HPDE6-E6E7 (cell line): ENCODE data around the gene SAC3D1.

ENCODE experiments used
- DNase-seq: peaks from one replicate; pipeline ENCODE4 v3.0.0; 2011; ENCODE audit warnings: missing footprints; ENCODE audit errors: extremely low spot score

SAC3D1 gene

GRCh38 chr11:65059959-65060824, 19.2 kb downstream of the SAC3D1 start:
- DNase-seq: no peak

GRCh38 chr11:65060913-65061408, 20.0 kb downstream of the SAC3D1 start:
- no peak for DNase-seq

DNA sequence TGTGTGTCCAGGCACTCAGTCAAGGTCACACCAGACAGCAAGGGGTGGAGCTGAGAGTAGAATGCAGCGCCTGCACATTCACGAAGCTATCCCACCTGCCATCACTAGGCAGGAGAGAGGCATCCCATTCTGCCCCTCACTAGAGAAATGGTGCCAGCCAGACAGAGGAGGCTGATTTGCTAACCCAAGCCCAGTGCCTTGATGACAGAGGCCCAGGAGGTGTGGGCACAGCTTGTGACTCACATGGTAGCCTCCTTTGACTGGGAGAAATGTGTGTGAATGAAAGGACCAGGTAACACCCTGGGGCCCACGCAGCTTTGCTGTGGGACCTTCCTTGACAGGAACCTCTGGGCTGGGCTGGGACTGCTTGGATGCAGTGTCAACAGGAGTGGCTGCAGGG, 22.5 kb downstream of the SAC3D1 start:
- DNase-seq: peak; percentile 15

DNA sequence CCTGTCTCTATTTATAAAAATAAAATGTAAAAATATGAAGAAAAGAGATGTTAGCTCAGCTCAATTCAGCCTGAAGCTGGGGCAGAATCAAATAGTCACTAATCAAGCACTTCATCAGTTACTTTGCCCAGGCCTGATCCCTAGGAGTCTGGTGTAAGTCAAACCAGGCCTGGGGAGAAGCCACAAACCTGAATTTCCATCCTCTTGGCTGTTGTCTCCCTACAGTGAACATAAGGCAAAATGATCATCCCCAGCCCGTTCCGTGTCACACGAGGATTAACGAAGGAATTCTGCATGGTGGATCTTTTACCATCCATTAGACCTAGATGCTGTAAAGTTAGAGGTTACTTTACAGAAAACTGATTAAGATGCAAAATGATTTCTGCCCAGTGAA, 23.8 kb downstream of the SAC3D1 start:
- DNase-seq: no peak

DNA sequence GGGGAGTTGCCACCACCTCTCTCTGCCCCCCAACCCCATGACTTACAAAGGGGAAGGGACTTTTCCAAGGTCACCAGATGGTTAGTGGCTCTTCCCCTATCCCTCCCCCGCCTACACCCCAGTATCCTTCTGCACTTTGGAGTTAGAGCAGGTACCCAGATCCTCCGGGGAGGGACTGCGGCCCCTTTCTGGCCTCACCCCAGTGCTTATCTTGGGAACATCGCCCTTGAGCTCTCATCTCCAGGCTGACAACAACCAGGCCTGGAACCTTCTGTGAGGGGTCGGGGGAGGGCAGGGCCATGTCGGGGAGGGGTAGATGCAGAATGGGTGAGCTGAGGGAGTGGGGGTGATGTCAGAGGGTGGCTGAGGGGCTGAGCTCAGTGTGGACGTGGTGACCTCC, 24.8 kb downstream of the SAC3D1 start:
- DNase-seq: no peak

GRCh38 chr11:65066315-65066714, 25.3 kb downstream of the SAC3D1 start:
- no peak for DNase-seq

DNA sequence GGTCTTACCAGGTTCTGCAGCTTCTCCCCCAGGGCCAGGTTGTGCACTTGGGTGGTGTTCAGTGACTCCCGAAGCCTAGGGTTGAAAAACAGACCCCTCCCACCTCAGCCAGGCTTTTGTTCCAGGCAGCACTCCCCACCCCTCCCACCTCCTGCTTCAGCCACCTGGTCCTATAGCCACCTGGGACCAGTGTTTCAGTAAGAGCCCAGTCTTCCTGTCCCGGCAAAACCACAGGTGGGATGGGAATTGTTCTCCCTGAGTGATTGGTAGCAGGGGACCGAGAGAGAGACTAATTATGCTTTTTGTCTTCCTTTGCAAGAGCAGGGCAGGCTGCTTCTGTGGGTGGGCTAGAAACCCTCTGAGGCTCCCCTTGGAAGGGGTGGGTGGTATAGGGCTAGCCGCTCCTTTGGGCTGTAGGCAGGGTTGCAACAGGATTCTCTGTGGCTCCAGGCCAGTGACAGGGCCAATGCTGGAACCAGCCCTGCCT, 25.8 kb downstream of the SAC3D1 start:
- no peak for DNase-seq

DNA sequence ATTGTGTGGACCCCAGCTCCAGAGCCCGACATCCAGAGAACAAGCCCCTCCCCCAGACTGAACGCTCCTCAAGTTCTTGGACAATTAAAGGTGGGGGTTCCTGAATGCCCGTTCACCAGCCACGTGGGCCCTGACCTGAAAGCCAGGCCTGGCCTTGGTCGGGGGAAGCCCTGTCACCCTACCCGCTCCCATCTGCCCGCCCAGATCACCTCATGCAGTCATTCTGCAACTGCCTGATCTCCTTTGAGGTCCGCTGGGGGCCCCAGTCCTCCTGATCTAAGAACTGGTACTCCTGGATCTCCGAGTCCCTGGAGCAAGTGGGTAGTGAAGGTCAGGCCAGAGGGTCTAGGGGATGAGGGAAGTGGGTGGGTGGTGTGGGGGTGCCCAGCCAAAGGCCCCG, 26.4 kb downstream of the SAC3D1 start:
- DNase-seq: no peak

GRCh38 chr11:65069217-65069616, 28.2 kb downstream of the SAC3D1 start:
- no peak for DNase-seq

DNA sequence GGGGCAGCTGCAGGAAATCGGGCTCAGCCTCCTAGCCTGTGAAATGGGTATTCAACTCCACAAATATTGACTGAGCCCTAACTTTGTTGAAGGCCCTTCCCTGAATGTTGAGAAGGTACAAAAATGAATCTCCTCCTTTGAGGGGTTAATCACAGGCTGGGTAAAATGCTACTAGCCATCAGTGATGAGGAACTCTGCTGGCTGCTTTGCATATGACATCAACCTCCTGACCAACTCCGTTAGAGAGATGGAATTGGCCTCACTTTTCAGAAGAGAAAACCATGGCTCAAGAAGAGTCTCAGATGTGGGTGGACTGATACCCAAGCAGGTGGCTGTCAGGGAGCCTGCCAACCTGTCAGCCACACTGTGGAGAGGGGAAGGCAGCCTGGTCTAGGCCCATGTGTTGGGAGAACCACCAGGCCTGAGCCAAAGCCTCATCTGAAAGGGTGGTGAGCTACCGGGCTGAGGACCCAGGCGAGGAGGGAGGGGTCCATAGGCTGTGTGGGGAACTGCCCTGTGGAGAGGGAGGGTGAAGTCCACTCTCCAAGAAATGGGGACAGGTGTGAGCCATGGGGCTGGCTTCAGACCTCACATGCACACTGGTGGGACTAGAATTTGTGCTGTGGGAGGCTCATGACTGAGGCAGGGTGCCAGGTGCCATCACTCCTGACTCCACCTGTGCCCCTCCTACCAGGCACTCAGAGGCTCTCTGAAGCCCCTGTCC, 31.1 kb downstream of the SAC3D1 start:
- no peak for DNase-seq

DNA sequence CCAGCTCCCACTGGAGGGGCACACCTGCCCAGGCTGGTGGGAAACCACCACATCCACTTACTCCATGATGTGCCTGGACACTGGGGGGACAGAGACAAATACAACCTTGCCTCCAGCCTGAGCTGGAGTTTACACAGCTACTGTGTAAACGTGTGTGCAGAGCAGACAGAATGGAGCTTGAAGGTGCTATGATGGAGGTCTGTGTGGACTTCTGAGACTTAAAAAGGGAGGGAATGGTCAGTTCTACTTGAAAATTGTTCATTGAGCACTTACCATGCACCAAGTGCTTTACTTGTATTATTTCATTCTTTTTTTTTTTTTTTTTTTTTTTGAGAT, 31.6 kb downstream of the SAC3D1 start:
- no peak for DNase-seq

- no peak for DNase-seq
These were observed 36.4 kb downstream of the SAC3D1 start for GRCh38 chr11:65077451-65077850.

- no peak for DNase-seq
These were observed 37.1 kb downstream of the SAC3D1 start for GRCh38 chr11:65078151-65078550.

- no peak for DNase-seq
These were observed 37.9 kb downstream of the SAC3D1 start for GRCh38 chr11:65078786-65079342.

GRCh38 chr11:65083134-65083833, 42.3 kb downstream of the SAC3D1 start:
- no peak for DNase-seq

DNA sequence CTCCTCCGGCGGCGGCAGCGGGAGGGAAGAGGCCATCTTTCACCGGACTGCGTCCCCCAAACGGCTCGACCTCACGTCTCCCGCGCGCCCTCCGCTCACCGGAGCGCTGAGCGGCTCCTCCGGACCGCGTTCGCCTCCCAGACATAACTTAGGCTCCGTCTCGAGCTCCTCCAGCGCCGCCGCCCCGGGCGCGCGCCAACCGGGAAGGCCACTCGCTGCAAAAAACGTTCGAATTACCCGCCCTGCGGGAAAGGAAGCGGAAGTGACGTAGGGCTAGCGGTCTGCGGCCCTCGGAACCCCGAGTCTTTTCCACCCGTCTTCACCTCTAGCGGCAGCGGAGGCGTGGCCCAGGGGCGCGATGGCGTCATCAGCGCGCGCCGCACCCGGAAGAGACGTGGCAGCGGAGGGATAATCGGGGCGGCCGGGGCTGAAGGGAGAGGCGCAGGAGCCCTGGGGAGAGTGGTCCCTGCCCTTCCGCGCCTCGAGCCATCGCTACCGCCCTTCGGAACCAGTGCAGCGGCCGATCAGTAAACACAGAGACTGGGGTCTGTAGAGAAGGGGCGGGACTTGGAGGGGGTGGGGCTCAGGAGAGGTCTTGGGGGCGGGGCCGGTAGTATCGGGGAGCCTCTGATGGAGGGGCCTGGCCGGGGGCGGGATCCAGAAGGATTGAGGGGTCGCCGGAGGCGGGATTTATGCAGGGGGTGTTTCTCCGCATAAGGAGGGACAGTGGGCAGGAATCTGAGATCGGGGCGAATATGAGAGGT, 43.0 kb downstream of the SAC3D1 start, which contains the start of the genes CDCA5 and ZFPL1:
TSS of gene CDCA5 (minus strand) at position 207 of the 764 bp plus-strand sequence. CDS start at position 145, 62 bp downstream.
TSS of gene ZFPL1 (plus strand) at position 389 of the 764 bp plus-strand sequence. CDS start 477 bp downstream, outside the sequence.
- peak; percentile 98 for DNase-seq

DNA sequence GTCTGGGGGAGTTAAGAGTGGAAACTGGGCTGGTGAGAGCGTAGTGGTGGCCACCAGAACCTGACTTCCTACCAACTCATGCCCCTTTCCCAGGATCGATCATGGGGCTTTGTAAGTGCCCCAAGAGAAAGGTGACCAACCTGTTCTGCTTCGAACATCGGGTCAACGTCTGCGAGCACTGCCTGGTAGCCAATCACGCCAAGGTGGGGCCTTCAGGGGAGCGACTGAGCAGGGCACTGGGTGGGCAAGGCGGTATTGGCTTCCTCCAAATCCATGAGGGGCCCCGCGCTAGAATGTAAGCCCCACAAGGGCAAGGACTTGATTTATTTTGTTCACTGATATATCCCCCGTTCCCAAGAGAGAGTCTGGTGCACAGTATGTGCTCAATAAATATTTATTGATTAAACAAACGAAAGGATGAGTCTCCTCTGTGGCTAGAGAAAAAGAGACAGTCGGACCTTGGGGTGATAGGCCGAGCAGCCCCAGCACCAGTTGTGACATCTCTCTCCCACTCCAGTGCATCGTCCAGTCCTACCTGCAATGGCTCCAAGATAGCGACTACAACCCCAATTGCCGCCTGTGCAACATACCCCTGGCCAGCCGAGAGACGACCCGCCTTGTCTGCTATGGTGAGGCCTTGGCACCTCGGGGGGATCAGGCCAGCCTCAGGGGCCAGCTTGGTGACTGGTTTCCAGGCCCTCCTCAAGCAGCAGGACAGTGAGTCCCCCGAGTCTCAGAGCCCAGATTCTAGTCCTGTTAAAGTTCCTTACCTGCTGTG, 43.8 kb downstream of the SAC3D1 start:
- no peak for DNase-seq

DNA sequence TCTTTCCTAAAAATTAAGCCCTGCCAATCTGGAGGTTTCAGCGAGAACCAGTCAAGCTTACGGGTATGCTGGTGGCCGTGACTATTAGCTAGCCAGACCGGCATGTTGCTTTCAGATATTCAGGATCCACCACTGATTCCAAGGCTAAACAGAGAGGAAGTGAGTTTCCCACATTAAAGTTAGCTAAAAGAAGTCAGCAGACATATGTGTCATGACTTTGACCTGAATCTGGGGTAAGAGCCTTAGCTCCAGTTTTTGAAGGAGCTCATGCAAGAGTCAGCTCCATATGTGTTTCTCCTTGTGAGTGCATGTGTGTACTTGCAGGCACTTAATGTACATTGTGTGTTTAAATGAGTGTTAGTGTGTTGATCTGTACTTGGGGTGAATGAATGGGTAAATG, 44.4 kb downstream of the SAC3D1 start:
- no peak for DNase-seq

GRCh38 chr11:65086809-65087208, 45.8 kb downstream of the SAC3D1 start:
- DNase-seq: no peak

DNA sequence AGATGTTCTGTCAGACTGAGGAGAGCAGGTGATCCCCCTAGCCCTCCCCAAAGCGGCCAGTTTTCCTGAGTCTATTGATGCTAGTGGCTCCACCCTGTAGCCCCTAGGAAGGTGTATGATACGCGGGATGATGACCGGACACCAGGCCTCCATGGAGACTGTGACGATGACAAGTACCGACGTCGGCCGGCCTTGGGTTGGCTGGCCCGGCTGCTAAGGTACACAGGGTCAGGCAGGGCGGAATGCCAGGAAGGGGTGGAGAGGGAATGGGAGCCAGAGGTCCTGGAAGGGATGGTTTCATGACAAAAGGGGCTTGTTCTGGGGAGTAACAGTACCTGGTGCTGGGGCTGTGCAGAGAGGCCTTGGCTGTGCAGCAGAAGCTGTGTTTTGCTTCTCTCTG, 46.2 kb downstream of the SAC3D1 start:
- no peak for DNase-seq
